HEK293 (cell line): ENCODE measurements around the gene MTA3.

Experiments
- AEBP2 ChIP-seq: fragments of 450-650 bp; formaldehyde crosslinking; IDR thresholded peaks from 2 replicates; pipeline ENCODE4 v1.5.1; 2016; ENCODE audit warnings: missing biosample characterization, missing genetic modification characterization, borderline replicate concordance
- ATF2 ChIP-seq: fragments of 450-650 bp; formaldehyde crosslinking; IDR thresholded peaks from 2 replicates; pipeline ENCODE4 v1.5.1; 2016; ENCODE audit warnings: missing biosample characterization, missing genetic modification characterization, low read depth
- CTCF ChIP-seq: fragments of 450-650 bp; formaldehyde crosslinking; IDR thresholded peaks from 2 replicates; pipeline ENCODE4 v1.5.1; 2016; ENCODE audit warnings: missing biosample characterization, missing genetic modification characterization
- OVOL3 ChIP-seq: fragments of 450-650 bp; formaldehyde crosslinking; IDR thresholded peaks from 2 replicates; pipeline ENCODE4 v1.5.1; 2016; ENCODE audit warnings: missing biosample characterization, missing genetic modification characterization
- SETDB1 ChIP-seq: IDR thresholded peaks from one replicate; pipeline ENCODE4 v1.6.1; 2017; ENCODE audit warnings: mild to moderate bottlenecking, low read length, moderate library complexity, mixed read lengths; ENCODE audit not compliant: insufficient read length
- ZBTB1 ChIP-seq: fragments of 450-650 bp; formaldehyde crosslinking; IDR thresholded peaks from 2 replicates; pipeline ENCODE4 v1.5.1; 2016; ENCODE audit warnings: missing biosample characterization, missing genetic modification characterization
- ZNF138 ChIP-seq: fragments of 450-650 bp; formaldehyde crosslinking; IDR thresholded peaks from 2 replicates; pipeline ENCODE4 v1.5.1; 2016; ENCODE audit warnings: missing biosample characterization, missing genetic modification characterization, borderline replicate concordance
- ZNF248 ChIP-seq: fragments of 450-650 bp; formaldehyde crosslinking; IDR thresholded peaks from 2 replicates; pipeline ENCODE4 v1.5.1; 2017; ENCODE audit warnings: missing biosample characterization, missing genetic modification characterization
- ZNF585B ChIP-seq: fragments of 450-650 bp; formaldehyde crosslinking; IDR thresholded peaks from 2 replicates; pipeline ENCODE4 v1.5.1; 2016; ENCODE audit warnings: missing biosample characterization, missing genetic modification characterization
- ZNF596 ChIP-seq: fragments of 450-650 bp; IDR thresholded peaks from 2 replicates; pipeline ENCODE4 v1.5.0; 2018; ENCODE audit warnings: missing biosample characterization, mild to moderate bottlenecking, missing genetic modification characterization, moderate library complexity
- ZNF792 ChIP-seq: fragments of 450-650 bp; formaldehyde crosslinking; IDR thresholded peaks from 2 replicates; pipeline ENCODE4 v1.5.1; 2016; ENCODE audit warnings: missing biosample characterization, missing genetic modification characterization

- TF ChIP-seq CTCF (tag by site-specific recombination) = no peak
- no peak for TF ChIP-seq AEBP2 (tag by site-specific recombination)
- TF ChIP-seq ZNF596 (tag by site-specific recombination) = no peak
- TF ChIP-seq ATF2 (tag by site-specific recombination) = no peak
- TF ChIP-seq ZNF138 = no peak
- no peak for TF ChIP-seq ZBTB1 (tag by site-specific recombination)
- TF ChIP-seq SETDB1 = no peak
- no peak for TF ChIP-seq ZNF585B (tag by site-specific recombination)
- no peak for TF ChIP-seq ZNF792
- no peak for TF ChIP-seq ZNF248 (tag by site-specific recombination)
- no peak for TF ChIP-seq OVOL3 (tag by site-specific recombination)
These were observed 156.5 kb downstream of the MTA3 start for GRCh38 chr2:42724886-42725285.
